DMS114 treated with DMSO at 0.1 percent for 48 hours (cell line): Measurements from ENCODE around the gene GPR6.

Experiments
- DNase-seq: peaks from one replicate; lab custom pipeline; 2025; ENCODE audit not compliant: unreplicated experiment; lab: John Stamatoyannopoulos, UW

The GPR6 gene, protein sequence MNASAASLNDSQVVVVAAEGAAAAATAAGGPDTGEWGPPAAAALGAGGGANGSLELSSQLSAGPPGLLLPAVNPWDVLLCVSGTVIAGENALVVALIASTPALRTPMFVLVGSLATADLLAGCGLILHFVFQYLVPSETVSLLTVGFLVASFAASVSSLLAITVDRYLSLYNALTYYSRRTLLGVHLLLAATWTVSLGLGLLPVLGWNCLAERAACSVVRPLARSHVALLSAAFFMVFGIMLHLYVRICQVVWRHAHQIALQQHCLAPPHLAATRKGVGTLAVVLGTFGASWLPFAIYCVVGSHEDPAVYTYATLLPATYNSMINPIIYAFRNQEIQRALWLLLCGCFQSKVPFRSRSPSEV

DNA sequence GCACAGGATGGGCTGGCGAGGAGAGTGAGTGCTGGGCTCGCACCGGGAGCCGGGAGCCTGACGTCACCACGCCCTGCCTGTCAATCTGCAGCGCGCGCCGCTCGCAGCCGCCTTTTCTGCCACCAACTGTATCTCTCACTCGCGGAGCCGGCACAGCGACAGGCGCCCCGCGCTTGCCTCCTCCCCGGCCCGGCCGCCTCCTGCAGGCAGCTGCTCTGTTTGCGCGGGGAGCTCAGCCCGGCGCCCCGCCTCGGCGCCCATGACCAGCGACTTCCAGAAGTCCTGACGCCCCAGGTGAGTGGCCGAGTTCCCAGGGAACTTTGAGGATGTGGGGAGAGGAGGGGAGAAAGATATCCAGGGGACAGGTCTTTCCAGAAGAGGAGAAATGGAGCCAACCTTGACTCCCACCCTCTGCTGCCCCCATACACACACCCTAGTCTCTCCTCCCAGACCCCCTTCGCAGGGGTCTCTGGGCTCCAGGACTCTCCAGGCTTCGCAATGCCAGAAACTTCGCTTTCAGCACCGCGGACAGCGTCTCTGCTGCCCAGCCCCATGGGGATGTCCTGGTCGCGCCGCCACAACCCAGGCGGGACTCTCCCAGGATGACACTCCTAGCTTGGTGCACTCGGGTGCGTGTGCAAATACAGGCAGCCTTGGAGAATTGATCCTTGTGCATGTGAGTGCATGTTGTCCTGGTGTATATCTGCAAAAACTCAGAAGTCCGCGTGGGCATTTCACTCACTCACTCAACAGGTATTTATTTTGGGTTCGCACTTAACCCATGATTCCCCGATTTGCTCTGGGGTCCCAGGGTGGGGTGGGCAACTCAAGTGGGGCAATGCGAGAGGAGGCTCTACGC, at the start of gene GPR6:
TSS of gene GPR6 (plus strand) at position 138 of the 859 bp plus-strand sequence. CDS start 802 bp downstream, outside the sequence.
- peak; percentile 9 for DNase-seq

GRCh38 chr6:109934293-109934692, 43.8 kb upstream of the GPR6 start:
- DNase-seq = no peak

DNA sequence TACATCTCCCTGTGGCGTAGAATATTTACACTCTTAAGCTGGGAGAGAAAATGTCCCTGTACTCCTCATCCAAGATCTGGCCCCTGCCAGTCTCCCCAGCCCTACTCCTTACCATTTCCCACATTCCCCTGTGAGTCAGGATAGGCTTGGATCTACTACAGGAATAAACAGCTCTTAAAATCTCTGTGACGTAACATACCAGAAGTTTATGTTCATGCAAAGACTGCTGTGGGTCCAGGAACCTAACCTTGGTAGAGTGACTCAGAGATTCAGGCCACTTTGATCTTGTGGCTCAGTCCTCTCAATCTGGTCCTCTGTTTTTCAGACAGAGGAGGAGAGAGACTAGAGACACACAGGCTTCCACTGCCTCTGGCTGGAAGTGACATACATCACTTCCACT, 38.5 kb upstream of the GPR6 start:
- DNase-seq = no peak

DNA sequence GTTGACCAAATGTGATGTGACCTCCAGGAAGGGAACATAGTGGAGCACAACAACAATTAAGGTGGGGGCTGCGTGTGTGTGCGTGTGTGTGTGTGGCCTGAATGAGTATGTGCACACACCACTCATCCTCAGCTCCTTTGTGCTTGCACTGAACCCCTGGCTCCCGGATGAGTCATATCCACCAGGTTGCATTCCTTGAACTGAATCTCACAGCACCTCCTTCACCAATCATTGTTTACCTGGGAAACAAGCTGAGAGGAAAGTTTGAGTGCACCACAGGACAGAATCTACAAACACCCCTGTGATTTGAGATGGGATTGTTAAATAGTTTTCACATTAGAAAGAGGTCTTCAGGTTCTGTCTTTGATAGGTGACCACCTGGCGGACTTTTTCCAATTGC, 33.7 kb upstream of the GPR6 start:
- DNase-seq = no peak

DNA sequence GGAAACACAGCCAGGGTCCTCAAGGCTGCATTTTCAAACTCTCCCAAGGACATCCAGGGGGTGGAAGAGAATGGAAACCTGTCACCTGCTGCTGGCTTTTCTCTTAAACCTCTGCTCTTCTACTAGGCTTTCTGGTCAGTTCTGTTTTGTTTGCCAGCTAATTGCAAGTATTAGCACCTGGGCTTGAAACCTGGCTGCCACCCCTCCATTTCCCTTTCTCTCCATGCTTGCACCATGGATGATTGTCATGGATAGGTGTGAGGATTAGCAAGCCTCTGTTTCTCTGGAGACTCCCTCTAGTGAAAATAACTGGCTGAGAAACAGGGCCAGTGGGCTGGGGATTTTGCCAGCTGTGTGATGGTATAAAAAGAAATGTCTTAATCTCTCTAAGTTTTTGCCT, 33.0 kb upstream of the GPR6 start:
- no peak for DNase-seq

DNA sequence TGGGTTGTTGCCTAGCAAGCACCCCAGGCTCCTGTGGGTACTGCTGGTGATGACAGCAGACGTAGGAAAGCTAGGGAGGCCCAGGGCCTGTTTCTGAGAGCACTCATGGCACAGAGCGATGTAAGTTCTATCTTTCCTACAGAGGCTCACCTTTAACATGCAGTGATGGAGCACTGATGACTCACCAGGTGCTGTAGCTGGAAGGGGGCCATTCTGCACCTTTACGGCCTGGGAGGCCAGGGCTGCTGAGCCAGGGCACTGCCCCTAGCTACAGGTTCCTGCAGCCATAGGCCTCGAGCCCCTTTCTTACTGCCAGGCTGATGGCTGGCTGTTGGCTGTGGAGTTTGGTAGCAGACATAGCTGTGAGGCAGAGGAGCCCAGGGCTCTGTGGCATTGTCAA, 31.1 kb upstream of the GPR6 start:
- no peak for DNase-seq

- DNase-seq = no peak
These were observed 28.6 kb upstream of the GPR6 start for GRCh38 chr6:109949281-109950065.

DNA sequence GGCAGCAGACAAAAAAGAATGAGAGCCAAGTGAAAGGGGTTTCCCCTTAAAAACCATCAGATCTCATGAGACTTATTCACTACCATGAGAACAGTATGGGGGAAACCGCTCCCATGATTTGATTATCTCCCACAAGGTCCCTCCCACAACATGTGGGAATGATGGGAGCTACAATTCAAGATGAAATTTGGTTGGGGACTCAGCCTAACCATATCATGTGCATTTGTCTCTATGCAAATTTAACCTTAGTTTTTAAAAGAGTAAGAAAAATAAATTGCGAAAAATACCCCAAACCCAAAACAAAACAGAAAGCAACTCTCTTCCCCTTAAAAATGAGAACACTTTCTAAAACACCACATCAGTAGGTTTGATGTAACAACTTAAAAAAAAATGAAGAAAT, 22.6 kb upstream of the GPR6 start:
- DNase-seq = no peak

- DNase-seq = no peak
These were observed 19.5 kb upstream of the GPR6 start for GRCh38 chr6:109958626-109959025.

GRCh38 chr6:109961611-109962041, 16.5 kb upstream of the GPR6 start:
- DNase-seq = no peak

DNA sequence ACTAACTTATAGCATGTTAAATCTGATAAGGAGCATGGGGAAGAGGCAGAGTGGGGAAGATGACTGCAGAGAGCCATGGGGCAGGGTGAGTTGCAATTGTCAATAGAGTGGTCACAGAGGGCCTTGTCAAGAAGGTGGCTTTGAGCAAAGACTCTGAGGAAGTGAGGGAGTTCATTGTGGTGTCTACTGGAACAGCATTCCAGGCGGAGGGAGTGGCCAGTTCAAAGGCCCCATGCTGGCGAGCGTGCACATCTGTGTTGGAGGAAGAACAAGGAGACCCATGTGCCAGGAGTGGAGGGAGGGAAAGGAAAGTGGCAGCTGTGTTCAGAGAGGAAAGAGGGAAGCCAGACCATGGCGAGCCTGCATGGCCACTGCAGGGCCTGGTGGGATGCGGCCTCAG, 15.8 kb upstream of the GPR6 start:
- DNase-seq = no peak

- DNase-seq = no peak
These were observed 14.4 kb upstream of the GPR6 start for GRCh38 chr6:109963598-109964170.

- DNase-seq = no peak
These were observed 13.2 kb upstream of the GPR6 start for GRCh38 chr6:109964949-109965348.

- no peak for DNase-seq
These were observed 11.8 kb upstream of the GPR6 start for GRCh38 chr6:109966299-109966698.

DNA sequence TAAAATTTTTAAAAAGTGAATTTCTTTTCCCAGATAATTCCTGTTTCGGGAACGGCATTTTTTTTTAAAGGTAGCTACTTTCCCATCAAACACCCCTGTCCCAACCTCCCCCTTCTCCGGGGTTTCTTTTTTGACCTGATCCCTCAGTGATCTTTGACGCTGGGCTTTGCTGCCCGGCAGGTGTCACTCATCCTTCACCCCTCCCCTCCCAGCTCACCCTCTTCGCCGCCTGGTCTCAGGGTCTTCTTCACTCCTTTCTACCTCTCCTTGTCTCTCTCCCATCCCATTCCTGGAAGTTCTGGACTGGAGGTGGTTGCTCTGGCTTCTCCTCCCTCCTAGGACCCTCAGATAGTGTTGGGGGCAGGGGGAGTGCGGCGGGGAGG, 329 bp upstream of the GPR6 start:
- no peak for DNase-seq

DNA sequence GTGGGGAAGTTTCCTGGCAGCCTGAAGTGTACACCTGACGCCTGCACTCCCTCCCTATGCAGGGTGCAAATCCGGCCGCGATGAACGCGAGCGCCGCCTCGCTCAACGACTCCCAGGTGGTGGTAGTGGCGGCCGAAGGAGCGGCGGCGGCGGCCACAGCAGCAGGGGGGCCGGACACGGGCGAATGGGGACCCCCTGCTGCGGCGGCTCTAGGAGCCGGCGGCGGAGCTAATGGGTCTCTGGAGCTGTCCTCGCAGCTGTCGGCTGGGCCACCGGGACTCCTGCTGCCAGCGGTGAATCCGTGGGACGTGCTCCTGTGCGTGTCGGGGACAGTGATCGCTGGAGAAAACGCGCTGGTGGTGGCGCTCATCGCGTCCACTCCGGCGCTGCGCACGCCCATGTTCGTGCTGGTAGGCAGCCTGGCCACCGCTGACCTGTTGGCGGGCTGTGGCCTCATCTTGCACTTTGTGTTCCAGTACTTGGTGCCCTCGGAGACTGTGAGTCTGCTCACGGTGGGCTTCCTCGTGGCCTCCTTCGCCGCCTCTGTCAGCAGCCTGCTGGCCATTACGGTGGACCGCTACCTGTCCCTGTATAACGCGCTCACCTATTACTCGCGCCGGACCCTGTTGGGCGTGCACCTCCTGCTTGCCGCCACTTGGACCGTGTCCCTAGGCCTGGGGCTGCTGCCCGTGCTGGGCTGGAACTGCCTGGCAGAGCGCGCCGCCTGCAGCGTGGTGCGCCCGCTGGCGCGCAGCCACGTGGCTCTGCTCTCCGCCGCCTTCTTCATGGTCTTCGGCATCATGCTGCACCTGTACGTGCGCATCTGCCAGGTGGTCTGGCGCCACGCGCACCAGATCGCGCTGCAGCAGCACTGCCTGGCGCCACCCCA, 1.2 kb downstream of the GPR6 start:
- no peak for DNase-seq

- no peak for DNase-seq
These were observed 6.3 kb downstream of the GPR6 start for GRCh38 chr6:109984410-109984809.

DNA sequence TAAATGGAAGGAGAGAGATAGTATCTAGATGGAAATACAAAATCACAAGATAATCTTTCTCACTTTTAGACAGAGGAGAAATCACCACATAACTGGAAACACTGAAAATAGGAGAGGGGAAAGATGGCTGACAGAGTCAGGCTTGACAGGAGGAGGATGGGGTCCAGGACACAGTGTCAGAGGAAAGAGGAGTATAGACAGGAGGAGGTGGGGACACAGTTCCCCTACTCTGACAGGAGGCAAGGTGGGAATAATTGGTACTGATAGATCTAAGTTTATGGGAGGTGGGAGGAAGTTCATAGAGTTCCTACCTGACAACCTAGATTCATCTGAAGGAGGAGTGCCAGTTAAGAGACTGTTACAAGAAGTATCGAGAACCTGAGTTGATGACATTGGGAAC, 9.1 kb downstream of the GPR6 start:
- DNase-seq = no peak

DNA sequence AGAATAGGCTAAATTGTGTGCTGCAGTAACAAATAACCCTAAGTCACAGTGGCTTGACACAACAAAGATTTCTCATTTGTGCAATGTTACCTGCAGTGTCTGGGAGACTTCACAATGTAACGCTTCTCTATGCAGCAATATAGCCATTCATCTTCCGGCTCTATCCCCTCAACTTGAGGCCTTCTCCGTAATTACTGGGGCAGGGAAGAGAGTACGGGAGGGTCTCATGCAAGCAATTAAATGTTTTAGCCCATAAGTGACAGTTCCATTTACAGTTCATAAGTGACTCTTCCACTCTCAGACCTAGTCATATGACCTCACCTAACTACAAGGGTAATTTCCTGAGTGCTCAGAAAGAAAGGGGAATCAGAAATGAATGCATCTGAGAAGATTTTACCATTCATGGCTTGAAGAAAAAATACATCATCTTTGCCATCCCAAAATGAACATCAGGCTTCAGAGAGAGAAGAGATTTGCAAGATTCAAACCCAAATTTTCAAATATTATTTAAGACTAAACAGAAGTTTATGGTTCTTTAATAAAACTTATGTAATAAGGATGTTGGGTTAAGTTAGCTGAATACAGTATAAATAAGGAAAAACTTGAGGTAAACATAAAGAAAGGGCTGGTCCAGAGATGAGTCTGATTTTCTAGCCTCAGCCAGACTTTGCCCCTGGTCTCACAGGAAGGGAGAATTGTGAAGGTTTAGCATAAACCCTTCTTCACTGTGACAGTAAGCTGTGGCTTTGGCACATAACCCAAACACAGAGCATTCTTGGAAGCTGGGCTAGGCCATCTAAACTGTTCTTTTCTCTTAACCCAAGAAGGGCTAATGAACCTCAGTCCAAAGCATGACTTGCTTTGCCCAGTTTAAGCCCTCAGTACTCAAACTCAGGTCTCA, 13.3 kb downstream of the GPR6 start:
- no peak for DNase-seq
